Hippocampal formation (tissue), 2 donors: Measurements from ENCODE around the gene OBSL1.

ENCODE experiments used
- DNase-seq, 2 donors: peaks; one replicate each; lab custom pipeline; 2025; lab: John Stamatoyannopoulos, UW

OBSL1 gene

GRCh38 chr2:219549619-219550018 lies 21.7 kb downstream of the OBSL1 start:
- no peak for DNase-seq

GRCh38 chr2:219548990-219549389 lies 22.3 kb downstream of the OBSL1 start:
- DNase-seq: no peak

- DNase-seq: no peak
These were observed 23.7 kb downstream of the OBSL1 start for GRCh38 chr2:219547621-219548020.

- no peak for DNase-seq
These were observed 25.4 kb downstream of the OBSL1 start for GRCh38 chr2:219545943-219546352.

DNA sequence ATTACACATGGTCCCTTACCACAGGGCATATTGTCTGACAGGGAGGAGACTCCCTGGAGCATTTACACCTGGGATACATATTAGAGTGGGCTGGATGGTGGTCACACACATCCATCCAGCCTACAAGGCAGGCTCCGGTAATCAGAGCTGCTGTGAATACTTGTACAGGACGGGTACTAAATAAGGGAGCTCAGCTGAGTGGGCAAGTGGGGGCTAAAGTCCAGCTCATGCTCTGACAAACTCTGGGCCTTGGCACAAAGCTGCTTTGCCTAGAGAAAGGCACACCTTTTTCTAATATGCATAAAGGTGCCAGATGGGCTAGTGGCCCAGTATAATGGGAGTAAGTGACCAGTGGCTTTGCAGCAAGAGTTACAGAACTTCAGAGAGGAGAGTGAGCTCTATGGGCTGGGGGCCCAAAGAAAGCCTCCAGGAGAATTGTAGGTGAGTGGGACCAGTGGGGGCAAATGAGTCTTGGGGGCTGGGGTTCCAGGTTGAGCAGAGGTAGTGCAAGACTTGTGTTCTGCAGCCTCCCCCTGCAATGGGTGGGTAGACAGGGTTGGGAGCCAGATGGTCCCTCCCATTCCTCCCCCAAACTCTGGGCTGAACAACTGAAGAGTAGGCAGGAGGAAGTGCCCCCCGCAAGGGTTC lies 25.9 kb downstream of the OBSL1 start:
- DNase-seq: no peak

DNA sequence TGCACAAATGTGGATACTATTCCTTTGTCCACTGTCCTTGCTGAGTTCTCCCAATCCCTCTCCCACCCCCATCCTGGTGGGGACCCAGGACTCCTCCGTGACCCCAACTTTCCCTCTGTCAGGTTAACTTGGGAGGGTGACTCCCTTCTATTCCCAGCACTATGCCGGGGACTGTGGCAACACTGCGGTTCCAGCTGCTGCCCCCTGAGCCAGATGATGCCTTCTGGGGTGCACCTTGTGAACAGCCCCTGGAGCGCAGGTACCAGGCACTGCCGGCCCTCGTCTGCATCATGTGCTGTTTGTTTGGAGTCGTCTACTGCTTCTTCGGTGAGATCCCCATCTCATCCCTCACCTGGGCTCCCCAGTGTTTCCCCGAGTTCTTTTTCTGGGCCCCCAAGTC lies 26.8 kb downstream of the OBSL1 start:
- DNase-seq: no peak

DNA sequence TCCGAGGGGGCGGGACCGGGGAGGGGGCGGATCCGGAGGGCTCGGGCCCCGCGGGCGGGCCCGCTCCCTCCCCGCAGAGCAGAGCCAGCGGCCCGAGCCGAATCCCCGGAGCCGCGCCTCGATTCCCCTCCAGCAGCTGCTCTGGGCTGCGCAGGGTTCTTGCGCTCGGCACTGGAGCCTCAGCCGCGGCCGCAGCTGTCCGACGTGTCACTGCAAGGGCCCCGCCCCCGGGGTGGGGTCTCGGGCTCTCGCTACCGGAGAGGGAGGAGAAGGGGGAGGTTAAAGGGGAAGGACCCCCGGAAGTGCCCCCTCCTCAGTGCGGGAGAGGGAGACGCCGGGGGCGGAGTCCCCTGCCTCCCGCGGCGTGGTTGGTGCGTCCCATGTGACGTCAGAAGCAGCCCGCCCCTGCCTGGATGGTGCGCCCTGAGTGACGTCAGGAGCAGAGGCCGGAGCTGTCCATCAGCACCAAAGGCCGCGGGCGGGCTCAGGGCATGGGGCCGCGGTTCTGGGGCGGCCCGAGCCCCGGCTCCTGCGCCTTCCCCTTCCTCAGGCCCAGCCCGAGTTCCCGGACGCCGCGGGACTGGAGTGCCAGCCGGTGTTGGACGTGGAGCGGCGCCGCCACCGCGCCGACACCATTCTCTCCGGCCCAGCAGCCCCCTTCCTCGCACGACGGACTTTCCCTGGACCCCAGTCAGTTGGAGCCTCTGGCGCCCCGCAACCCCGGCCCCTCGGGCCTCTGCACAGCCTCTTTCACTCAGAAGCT lies 27.6 kb downstream of the OBSL1 start, which contains the start of the genes CHPF and TMEM198:
CHPF (minus strand) TSS at position 214 of the 763 bp plus-strand sequence. CDS start 271 bp downstream, outside the sequence.
TMEM198 (plus strand) TSS at position 433 of the 763 bp plus-strand sequence. CDS start 700 bp downstream, outside the sequence.
- peak; percentile 98 to 99 for DNase-seq

- DNase-seq: no peak
These were observed 28.3 kb downstream of the OBSL1 start for GRCh38 chr2:219542931-219543595.

GRCh38 chr2:219541611-219542180 lies 29.6 kb downstream of the OBSL1 start:
- peak in 1 of 2 donors; percentile 68 for DNase-seq

- DNase-seq: no peak
These were observed 30.4 kb downstream of the OBSL1 start for GRCh38 chr2:219540784-219541504.

DNA sequence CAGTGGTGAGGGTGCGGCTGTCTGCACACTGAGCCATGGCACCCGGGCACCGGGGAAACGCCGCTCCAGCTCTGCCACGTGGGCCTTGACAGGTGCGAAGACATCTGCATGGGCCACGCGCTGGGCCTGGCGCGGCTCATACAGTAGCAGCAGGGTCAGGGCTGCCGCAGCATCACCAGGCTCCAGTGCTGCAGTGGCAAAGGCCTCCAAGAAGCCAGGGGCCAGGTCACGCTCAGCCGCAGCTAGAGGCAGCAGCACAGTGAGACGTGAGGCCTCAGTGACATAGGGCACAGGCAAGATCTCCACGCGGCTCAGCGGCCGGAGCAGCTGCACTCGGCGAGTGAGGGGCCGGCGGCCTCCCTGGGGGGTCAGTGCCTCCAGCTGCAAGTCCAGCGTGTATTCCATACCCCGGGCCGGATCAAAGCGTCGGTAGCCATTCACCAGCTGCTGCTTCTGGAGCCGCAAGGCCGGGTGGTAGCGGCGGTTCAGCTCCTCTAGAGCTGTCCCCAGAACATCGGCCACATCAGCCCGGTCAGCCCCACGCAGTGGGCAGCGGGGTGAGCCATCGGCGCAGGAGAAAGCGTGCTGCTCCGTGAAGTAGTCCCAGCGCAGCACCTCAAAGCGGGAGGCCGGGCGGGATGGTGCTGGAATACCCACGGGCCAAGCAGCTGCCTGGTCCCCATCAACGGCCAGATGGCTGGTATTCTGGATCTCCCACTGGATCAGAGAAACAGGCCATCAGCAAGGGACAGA lies 31.2 kb downstream of the OBSL1 start:
- DNase-seq: no peak

GRCh38 chr2:219538956-219539788 lies 32.2 kb downstream of the OBSL1 start:
- DNase-seq: no peak

GRCh38 chr2:219538504-219538951 lies 32.8 kb downstream of the OBSL1 start:
- DNase-seq: peak in 1 of 2 donors; percentile 14

- no peak for DNase-seq
These were observed 33.5 kb downstream of the OBSL1 start for GRCh38 chr2:219537657-219538488.

GRCh38 chr2:219536967-219537366 lies 34.4 kb downstream of the OBSL1 start:
- DNase-seq: no peak

- DNase-seq: no peak
These were observed 34.9 kb downstream of the OBSL1 start for GRCh38 chr2:219536425-219536824.

DNA sequence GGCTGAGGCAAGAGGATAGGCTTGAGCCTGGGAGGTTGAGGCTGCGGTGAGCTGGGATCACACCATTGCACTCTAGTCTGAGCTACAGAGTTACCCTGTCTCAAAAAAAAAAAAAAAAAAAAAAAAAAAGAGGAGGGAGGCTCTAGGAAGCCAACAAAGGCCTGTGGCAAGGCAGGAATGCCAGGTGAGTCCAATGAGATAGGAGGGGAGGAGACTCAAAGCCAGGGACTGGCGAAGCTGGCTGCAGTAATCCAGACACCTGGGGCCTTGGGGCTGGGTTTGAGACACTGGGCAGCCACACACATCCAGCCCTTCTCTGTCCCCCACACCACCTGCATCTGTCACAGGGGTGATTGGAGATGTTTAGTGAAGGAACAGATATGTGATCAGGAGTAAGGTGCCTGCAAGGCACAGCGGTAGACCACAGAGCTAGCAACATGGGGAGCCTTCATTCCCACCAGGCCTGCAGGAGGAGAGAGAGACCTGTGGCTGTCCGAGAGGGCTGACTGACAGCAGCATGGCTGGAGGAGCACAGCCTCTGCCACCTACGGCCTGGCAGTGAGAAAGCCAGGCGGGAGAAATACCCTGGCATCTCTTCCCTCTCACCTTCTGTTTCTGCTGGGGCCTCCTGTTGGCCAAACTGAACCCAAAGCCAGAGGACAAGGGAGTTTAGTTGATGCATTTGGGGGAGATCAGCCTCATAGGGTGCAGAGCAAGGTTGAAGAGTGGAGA lies 37.2 kb downstream of the OBSL1 start:
- DNase-seq: no peak

GRCh38 chr2:219532378-219532649 lies 39.0 kb downstream of the OBSL1 start:
- DNase-seq: no peak
